Brain pericyte (primary cell): Measurements from ENCODE around the gene FZR1.
"Not testable (repeated sequence)": the region's sequence is repeated elsewhere in the genome, so short reads cannot be mapped to it uniquely, and the experiment has no call there.

Experiments
- DNase-seq: peaks from one replicate; pipeline ENCODE4 v3.0.0-alpha.2; 2012; ENCODE audit warnings: low read depth, low spot score

FZR1 gene

DNA sequence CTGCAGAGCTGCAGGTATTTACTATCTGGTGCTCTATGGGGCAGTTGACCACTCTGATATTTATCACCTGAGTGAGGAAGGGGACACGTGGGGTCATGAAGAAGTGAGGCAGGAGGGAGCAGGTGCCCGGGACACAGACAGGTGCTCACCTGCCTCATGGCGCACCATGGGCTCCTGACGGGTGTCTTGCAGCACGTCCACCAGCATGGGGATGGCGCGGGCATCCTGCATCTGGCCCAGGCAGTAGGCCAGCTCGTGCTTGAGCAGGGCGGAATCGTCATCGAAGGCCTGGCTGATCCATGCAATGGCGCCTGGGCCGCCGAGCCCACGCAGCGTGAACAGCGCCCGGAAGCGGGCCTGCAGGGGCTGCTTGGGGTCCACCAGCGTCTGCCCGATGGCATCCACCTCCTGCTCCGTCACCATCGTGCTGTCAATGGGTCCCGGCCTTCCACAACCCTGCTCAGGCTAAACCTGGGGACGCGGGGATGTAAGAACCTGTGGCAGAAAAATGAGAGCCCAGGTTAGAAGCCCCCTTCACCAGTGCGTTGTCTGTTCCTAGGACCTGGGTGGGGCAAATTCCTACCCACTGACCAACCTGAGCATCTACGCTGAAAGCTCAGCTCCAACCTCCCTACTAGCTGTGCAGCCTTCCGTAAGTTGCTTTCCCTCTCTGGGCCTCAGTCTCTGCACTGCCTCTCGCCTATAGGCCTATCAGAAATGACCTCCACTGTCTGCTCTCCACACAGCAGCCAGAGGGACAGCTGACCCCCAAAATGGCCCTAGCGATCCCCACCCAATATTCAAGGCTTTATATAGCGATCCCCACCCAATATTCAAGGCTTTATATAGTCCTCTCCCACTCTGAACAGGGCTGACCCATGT, 9.5 kb upstream of the FZR1 start:
- no peak for DNase-seq

DNA sequence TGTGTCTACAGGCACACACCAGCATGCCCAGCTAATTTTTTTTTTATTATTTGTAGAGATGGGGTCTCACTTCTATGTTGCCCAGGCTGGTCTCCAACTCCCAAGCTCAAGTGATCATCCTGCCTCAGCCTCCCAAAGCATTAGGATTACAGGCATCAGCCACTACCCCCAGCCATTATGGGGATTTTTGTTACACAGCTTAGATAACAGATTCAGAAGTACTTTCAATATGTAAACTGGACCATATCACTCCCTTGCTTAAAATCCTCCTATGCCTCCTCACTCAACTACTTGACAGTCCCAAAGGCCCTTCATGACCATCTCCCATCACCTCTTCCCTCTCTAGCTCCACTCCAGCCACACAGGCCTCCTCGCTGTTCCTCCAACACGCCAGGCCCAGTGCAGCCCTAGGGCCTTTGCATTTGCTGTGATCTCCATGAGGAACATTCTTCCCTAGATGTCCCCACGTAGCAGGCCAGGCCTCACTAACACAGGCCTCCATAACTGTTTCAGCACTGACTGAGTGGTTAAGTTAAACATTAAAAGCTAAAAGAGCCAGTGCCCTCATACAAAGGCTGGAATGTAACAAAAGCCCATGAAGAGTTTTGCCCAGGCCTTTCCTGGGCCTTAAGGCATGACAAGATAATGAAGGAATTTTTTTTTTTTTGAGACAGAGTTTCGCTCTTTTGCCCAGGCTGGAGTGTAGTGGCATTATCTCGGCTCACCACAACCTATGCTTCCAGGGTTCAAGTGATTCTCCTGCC, 8.2 kb upstream of the FZR1 start:
- DNase-seq: no peak

DNA sequence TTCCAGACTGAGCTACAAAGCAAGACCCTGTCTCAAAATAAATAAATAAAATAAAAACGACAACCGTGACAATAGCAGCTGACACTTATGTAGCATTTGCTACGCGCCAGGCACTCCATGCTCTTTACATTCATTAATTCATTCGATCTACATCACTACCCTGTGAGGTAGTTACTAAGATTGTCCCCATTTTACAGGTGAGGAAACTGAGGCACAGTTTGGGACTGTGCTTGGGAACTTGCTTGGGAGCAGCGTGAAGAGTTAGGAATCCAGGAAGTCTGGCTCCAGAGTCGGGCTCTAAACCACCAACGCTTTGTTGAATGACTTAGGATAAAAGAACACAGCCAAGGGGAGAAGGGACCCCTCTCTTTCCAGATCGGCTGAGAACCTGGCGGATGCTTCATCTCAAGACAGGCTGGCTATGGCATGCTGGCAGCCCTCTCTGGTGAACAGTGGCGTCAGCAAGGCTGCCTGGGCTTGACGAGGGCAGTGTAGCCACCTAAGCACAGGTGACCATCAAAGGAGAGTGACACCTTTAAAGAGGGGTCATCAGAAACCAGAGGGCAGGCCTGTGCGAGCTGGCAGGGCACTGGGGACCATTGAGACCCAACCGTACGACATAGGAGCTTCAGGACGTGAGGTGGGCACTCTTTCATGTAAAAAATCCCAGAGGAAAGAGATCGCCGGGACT, 6.2 kb upstream of the FZR1 start:
- no peak for DNase-seq

DNA sequence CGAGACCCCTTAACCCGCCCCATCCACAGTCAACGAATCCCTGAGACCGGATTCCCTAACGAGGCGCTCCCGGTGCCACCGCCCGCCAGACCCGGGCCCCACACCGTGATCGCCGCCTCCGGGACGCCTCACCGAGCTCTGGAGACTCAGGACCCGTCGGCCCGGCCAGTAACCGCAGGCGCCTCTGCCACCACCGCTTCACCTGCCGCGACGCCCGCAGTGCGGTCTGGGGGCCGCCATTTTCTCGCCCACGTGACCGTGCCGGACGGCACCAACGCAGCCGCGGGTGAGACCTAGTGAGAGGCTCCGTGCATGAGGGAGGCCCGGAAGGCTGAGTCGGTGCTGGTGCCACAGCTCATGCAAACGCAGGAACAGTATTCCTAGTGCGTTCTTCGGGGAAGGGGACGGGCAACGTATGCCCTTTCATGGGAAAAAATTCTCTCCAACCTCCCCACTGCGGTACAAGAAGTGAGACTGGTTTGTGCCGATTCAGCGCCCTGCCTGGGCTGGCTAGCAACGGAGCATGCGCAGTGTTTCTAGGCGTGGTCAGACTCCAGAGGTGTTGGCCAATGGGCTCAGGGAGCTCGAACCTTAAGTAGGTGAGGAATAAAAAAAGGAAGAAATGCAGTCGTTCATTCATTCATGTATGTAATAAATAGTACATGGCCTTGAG, 5.5 kb upstream of the FZR1 start, which contains the start of gene DOHH:
DOHH (minus strand) TSS at position 246 of the 673 bp plus-strand sequence. CDS start 3,860 bp downstream, outside the sequence.
- DNase-seq: peak; percentile 90

DNA sequence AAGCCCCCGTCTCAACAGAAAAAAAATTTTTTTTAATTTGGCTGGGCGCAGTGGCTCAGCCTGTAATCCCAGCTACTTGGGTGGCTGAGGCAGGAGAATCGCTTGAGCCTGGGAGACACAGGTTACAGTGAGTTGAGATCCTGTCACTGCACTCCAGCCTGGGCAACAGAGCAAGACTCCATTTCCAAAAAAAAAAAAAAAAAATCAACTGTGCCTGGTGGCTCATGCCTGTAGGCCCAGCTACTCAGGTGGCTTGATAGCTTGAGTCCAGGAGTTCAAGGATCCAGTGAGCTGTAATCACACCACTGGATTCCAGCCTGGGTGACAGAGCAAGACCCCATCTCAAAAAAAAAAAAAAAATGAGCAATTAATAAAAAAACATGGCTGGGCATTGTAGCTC, 4.3 kb upstream of the FZR1 start:
- no peak for DNase-seq

DNA sequence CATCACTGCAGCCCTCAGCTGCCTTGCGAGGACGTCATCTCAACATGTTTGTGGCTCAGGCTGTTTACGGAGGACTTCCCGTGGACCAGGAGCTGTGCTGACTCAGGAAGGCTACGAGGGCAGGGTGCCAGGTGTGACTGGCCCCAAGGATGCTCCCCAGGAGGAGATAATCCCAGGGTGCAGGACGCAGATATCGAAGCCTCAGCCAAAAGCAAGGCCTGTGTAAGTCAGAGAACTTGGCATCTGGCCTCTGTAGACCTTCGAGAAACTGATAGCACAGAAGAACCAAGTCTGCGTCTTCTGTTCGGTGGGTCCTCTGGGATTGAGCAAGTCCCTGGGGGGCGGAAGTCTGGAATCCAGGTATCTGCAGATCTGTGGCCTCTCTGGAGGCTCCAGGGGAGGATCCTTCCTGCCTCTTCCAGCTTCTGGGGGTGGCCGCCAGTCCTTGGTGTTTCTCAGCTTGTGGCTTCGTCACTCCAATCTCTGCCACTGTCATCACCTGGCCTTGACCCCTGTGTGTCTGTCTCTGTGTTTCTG, 3.0 kb upstream of the FZR1 start:
- DNase-seq: no peak

DNA sequence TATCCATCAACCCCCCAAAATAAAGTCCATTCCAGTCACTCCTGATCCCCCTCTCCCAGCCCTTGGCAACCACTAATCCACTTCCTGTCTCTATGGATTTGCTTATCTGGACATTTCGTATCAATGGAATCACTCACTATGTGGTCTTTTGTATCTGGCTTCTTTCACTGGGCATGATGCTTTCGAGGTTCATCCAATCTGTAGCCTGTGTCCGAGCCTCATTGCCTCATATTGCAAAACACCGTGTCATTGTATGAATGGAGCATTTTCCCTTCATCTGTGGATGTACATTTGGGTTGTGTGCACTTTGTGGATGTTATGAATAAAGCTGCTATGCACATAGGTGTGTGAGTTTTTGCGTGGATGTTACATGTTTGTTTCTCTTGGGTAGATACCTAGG, 1.4 kb upstream of the FZR1 start:
- no peak for DNase-seq

DNA sequence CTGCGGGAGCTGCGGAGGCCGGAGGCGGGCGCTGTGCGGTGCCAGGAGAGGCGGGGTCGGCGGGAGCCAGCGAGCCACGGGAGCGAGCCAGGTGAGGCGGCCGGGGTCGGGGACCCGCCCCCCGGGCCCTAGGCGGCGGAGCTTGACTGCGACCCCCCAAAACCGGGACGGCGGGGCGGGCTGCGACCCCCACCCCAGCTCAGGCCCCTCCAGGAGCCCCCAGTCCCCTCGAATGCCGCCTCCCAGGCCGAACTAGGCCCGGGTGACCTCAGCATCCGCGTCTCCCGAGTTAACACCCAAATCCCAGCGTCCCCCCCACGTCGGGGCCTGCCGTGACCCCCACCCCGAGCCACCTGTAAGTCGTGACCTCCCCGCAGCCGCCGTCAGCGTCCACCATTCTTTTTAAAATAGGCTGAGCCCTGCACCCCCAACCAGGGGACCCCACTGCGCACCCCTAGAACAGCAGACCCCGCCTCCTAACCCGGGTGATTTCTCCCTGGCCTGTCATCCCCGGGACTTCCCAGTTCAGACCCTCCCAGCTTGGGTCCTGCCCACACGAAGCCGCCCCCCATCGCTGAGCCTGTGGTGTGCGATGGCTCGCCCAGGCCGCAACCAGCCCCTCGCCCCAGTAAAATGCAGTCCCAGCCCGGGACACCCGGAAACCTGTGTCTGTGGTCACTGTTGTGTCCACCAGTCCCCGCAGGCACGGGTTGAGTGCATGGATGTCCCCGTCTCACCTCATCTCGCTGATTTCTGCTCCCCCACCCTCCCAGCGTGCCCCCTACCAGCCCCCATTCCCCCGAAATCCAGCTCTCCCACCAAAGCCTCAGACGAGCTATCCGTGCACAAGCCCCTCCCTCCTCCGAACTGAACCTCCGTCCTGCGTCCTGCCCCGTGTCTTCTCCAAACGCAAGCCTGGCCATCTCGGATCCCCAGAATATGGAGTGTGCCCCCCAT, 551 bp downstream of the FZR1 start:
- DNase-seq: no peak

DNA sequence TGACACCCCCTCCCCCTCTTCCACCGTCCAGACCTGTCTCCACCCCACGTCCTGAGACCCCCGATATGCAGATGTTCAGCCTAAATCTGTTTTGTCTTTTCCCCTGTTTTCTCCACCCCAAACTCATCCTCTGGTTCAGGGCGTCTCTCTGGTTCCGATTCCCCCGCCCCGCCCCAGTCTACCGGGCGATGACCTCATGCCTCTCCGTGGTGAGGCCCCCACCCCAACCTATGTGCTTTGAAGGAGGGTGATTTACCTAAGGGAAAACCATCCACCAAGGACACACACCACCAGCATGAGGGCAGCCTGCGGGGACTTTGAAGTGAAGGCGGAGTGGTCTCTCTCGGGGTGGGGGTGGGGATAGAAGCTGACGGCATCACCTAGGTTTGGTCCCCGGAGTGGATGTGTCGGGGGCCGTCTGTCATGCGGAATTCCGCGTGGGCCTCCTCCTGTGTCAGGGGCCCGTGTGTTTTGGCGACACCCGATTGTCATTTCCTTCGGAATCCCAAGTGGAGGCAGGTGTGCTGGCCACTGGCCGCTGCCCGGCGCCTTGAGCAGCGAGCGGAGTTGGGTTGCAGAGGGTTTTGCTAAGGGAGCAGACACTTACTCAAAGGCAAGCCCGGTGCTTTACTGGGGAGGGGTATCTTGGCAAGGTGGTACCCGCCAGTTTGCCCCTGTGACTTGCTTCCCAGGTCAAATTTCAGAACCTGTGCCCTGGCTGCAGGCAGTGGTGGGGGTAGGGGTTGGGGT, 1.4 kb downstream of the FZR1 start:
- no peak for DNase-seq

DNA sequence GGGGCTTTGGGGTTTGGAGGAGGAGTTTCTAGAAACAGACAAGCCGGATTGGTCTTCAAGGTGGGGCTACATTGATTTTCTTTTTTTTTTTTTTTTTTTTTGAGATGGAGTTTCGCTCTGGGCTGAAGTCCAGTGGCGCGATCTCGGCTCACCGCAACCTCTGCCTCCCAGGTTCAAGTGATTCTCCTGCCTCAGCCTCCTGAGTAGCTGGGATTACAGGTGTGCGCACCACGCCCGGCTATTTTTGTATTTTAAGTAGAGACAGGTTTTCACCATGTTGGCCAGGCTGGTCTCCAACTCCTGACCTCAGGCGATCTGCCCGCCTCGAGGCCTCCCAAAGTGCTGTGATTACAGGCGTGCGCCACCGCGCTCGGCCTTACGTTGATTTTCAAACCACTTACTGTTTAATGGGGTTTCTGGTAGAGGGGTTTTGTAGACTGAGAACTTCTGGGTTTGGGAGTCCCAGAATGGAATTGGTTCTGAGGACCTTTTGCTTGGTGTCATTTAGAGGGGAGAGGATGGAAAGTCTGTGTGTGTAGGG, 2.1 kb downstream of the FZR1 start:
- DNase-seq: not testable (repeated sequence)

DNA sequence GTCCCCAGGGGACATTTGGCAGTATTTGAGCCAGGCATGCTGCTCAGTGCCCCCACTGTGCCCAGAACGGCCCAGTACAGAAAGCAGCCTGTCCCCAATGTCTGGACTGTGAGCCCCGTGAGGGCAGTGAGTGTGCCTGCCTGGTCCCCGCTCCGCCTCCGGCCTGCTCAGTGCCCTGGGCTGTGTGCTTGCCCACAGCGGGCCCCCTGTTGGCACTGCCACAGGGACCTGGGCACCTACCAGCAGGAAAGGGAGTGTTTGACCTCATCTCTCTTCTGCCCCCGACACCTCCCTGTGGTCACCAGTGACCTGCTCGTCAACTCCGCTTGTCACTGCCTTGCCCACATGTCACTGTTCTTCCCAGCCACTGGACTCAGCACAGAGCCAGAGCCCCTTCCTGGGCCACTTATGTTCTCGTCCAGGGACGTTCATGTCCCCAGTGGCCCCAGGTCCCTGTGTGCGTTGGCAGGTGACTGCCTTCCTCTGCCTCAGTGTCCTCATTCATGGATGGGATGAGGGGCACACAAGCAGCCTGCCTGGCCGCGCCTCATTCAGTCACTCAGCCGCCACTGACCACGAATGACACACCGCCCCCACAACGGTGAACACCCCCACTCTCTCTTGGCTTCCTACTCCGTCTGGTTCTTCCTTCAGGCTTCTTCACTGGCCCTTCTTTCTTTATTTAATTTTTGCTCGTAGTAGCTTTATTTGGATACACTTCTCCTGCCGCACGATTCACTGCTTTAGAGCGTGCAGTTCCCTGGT, 2.8 kb downstream of the FZR1 start:
- no peak for DNase-seq

DNA sequence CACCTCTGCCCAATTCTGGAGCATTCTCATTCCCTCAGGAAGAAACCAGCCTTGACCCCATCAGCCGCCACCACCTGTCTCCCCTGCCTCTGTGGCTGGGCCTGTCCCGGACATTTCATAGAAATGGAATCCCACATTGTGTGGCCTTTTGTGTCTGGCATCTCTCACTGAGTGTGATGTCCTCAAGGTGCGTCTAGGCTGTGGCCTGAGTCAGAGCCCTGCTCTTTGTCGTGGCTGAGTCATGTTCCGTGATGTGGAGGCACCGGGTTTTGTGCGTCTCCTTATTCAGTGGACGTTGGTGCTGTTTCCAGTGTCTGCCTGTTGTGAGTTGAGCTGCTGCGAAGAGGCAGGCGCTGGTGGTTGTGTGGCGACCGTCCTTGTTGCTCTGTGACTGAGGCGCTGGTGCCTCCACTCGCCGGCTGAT, 3.5 kb downstream of the FZR1 start:
- DNase-seq: no peak

DNA sequence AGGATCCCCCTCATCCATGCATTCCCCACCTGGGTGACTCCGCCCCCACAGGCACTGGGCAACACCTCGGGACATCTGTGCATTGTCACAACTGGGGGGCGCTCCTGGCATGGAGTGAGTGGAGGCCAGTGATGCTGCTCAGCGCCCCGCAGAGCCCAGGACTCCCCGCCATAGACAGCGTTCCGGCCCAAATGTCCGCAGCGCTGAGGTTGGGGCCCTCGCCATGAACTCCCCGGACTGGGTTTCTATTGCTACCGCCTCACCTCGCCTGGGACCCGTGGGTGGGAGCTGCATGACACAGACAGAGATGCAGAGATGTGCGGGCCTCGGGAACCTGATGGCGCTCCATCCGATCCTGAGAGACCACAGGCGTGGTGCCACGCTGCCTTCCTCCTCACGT, 4.6 kb downstream of the FZR1 start:
- no peak for DNase-seq

DNA sequence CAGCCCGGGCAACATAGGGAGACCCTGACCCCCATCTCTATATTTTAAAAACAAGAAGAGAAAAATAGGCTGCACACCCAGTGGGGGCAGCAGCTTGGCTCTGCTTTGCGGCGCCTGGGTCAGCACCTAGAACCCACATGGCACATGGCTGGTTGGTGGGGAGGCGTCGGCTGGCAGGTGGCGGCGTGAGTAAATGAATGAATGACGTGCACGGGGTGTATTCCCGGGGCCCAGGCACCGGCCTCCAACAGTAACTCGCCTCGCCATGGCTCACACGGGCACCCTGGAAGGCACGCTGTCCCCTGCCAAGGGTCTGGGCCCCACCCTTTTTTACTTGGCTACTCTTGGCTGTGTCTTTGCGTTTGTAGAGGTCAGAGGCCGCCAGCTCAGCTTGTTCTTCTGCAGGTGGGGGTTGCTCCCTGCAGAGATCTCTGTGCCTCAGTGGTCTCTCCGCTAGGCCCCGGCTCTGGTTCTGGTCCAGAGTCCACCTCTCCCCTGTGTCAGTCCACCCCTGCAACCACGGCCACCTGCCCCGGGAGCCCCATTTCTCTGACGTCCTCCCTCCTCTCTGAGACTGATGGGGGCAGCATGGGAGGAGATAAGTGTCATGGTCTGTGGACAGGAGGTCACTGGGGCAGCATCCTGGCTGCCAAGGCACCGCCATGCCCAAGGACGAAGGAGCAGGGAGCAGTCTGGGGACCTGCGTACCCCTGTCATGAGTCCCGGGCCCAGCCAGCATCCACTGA, 5.6 kb downstream of the FZR1 start:
- DNase-seq: no peak

DNA sequence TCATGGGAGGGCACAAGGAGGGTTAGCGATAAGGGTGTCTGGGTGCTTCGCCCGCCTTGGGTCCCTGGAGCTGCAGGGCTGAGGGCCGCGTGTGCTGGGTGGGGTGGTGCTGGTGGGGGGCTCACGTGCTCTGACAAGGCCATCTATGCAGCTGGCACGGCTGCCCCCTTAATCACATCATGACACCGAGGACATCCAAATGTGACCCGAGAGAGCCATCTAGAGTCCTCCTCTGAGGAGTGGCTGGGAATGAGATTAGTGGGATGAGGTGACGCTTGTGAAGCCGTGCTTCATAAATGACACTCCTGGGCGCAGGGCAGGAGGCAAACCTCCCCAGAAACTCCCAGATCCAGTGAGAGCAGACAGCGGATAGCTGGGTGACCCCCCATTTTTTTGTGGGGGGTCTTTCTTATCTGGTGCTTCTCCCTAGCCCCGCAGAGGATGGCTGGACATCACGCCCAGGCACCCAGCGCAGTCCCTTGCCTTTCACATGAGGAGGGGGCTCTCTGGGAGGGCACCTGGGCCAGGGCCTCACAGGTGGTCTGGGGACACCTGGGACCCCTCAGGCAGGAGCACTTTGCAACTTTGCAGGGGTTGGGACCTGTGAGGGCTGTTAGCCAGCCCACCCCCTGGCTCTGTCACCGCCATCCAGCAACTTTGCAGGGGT, 6.6 kb downstream of the FZR1 start:
- no peak for DNase-seq

DNA sequence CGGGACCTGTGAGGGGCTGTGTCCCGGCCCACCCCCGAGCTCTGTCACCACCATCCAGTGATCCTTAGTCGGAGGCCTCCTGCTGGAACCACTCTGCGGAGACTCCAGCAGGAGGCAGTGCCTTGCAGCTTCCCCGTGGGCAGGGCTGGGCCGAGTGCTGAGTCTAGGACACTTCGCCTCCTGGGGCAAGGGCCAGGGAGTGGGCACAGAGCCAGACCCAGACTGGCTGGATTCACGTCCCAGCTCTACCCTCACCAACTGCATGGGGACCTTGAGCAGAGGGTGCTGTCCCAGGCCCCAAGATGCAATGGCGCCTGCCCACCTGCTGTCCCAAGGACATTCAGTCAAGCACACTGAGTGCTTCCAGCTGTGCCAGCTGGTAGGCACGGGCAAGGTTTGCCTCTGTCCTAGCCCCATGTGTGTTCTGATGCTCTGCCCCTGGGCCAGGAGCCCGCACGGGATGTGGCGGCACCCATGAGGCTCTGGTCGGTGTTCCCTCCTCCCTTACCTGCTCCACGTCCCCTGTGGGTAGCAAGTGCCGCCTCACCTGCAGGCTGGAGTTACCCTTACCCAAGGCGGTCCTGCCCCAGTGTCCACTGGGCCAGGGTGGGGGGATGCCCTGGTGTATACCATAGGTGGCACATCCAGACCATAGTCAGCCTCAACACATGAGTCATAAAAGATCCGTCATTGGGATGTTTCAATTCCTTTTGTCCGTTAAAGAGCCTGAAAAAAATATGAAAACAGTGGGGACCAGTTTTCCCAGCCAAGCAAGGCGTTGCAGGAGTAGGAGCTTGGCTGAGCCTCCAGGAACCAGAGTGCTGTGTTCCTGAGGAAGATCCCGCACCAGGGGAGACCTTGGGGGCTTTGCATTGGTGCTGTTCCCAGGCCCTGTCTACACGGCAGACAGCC, 7.4 kb downstream of the FZR1 start:
- no peak for DNase-seq
